Posterior cingulate gyrus (tissue), 11 donors: ENCODE results near the gene DOK7.
"Not testable (repeated sequence)": the region's sequence is repeated elsewhere in the genome, so short reads cannot be mapped to it uniquely, and the experiment has no call there.

Experiments used
- DNase-seq, 10 donors: peaks; one replicate each; pipeline versions ENCODE4 v3.0.0 to v3.0.0-alpha.2; 2020 to 2021; ENCODE audit warnings: mixed read lengths in 3 of 10
- intact Hi-C: fragments of 100-400 bp; cut with DNase I; formaldehyde crosslinking; loops from one replicate; pipeline ENCODE4 v1.15.1; 2023

The DOK7 gene

GRCh38 chr4:3525532-3526430, 62.7 kb downstream of the DOK7 start:
- peak in 3 of 10 donors; percentile 60 to 70 (median 61) for DNase-seq
- intact Hi-C loops: no loop called here

GRCh38 chr4:3526456-3526855, 63.4 kb downstream of the DOK7 start:
- intact Hi-C loops: no loop called here
- DNase-seq: peak in 3 of 10 donors; percentile 53 to 71 (median 63)

- intact Hi-C loops: no loop called here
- peak in 3 of 10 donors; percentile 28 to 79 (median 59) for DNase-seq
Measured at GRCh38 chr4:3527101-3527913, 64.2 kb downstream of the DOK7 start.

DNA sequence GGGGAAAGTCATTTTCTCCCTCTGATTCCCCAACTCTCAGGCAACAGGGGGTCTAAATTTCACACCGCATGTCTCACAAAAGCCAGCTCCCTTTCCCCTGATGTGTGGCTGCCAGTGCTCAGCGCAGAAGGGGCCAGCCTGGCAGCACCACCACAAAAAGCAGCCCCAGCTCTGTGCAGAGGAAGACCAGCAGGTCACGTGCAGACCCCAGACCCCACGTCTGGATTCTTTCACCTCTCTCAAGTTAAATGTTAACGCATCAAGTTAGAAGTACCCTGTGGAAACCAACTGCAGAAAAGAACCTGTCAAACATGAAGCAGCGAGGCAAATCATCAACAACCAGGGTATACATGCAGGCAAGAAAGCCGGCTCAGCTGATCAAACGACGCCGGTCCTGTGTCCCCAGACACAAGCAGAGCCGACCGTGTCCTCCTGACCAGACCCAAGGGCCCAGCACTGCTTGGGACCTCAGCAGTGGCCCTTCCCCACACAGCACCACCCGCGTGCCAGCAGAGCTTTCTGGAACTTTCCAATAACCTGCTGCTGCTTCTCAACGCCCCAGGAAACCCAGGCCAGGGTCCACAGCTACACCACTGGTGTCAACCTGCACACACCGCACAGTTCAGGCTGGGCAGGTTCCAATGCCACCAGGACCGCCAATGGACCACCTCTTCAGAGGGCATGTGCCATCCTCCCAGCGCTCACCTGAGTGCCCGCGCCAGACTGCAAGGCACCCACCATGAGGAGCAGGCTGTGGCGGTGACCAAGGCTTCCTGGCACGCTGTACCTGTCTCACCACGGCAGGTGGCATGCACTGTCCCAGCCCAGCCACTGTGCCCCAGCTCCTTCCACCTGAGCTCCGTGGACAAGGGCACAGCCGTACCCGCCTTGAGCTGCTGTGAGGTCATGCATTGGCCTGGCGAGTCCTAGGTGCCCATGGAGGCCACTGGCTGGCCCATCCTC, 65.1 kb downstream of the DOK7 start:
- DNase-seq: peak in 3 of 10 donors; percentile 52 to 74 (median 72)
- intact Hi-C loops: no loop called here

- intact Hi-C loops: no loop called here
- DNase-seq: peak in 3 of 10 donors; percentile 20 to 85 (median 83)
Measured at GRCh38 chr4:3529363-3529762, 66.3 kb downstream of the DOK7 start.

- DNase-seq: peak in 2 of 10 donors; percentile 33 to 79
- intact Hi-C loops: loop anchor here (10.0 kb wide), 1 partner anchor 425 kb away; no protein-coding TSS in a partner anchor
Measured at GRCh38 chr4:3530051-3530450, 66.9 kb downstream of the DOK7 start.

GRCh38 chr4:3530663-3531254, 67.7 kb downstream of the DOK7 start:
- peak in 6 of 10 donors; percentile 19 to 92 (median 60) for DNase-seq
- intact Hi-C loops: loop anchor here (10.0 kb wide), 1 partner anchor 424 kb away; no protein-coding TSS in a partner anchor

GRCh38 chr4:3531318-3531878, 68.3 kb downstream of the DOK7 start:
- DNase-seq: peak in 2 of 10 donors; percentile 15 to 80
- intact Hi-C loops: loop anchor here (10.0 kb wide), 1 partner anchor 423 kb away; no protein-coding TSS in a partner anchor

DNA sequence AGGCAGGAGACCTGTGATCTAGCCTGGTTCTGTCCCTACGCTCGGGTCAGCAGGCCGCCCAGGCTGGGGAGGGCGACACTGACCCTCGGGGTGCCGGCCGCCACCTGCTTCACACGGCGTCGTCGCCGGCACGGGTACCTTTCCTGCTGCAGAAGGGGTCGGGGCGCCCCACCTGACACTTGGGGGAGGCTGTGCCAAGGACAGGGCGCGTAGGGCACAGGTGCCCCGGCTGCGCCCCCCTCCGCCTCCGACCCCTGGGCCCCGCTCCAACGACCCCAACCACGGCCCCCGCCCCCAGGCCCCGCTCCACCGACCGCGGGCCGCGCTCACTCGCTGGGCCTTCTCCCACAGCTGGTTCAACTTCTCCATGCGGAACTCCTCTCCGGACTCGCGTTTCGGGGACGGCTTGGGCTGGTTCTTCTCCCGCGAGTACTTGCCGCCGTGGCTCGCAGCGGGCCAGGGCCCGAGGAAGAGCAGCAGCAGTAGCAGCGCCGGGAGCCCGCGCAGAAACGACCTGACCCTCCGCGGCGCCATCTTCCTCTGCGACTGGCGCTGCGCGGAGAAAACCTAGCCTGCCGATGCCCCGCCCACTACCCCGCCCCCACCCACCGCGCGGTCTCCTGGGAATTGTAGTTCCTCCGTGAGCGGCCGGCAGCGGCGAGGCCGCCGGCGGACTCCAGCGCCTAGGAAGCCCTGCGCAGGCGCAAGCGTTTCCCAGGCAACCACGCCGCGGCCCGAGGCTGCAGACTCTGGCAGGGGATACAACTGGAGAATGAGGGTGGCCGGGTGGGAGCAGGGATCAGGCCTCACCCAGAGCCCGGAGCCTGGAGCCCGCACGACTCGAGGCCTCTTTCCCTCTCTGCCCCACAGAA, 69.0 kb downstream of the DOK7 start, which contains the start of gene LRPAP1:
Gene LRPAP1, minus strand, starts transcription at position 544 of the 872 bp plus-strand sequence. Its CDS starts 10 bp downstream, at position 534.
- DNase-seq: peak; percentile 91 to 99 (median 95)
- intact Hi-C loops: loop anchor here (10.0 kb wide), 1 partner anchor 423 kb away; no protein-coding TSS in a partner anchor

DNA sequence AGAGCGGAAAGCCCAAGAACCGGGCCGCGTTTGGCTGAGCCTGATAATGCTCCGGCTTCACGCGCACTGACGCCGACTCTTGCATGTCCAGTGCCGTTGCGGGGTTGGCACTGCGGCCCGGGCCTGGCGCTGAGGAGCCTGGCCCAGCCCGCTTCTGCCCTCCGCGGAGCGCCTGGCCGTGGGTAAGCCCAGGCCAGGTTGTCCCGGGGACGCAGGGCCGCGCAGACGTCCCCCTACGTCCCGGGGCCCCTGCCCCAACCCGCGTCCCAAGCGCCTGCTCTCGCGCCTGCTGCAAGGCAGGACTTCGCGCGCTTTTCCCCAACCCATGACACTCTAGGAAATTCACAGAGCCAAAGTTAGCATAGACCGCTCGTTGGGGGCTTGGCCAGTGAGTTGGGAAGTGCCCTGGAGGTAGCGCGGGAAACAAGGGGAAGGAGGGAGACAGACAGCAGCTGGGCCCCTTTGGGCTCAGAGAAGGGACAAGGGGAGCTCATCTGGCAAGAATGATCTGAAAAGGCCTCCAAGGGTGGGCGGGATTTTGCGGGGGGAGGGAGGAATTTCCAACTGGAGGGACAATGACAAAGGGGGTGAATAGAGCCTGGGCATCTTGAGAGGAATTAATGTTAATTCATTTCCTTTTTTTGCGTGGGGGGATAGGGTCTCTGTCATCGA, 69.8 kb downstream of the DOK7 start:
- DNase-seq: no peak
- intact Hi-C loops: loop anchor here (10.0 kb wide), 1 partner anchor 422 kb away; no protein-coding TSS in a partner anchor

- intact Hi-C loops: loop anchor here (10.0 kb wide), 1 partner anchor 421 kb away; no protein-coding TSS in a partner anchor
- no peak for DNase-seq
Measured at GRCh38 chr4:3533423-3533820, 70.3 kb downstream of the DOK7 start.

- intact Hi-C loops: loop anchor here (10.0 kb wide), 1 partner anchor 419 kb away; no protein-coding TSS in a partner anchor
- peak in 2 of 10 donors; percentile 27 to 43 for DNase-seq
Measured at GRCh38 chr4:3535812-3536211, 72.7 kb downstream of the DOK7 start.

DNA sequence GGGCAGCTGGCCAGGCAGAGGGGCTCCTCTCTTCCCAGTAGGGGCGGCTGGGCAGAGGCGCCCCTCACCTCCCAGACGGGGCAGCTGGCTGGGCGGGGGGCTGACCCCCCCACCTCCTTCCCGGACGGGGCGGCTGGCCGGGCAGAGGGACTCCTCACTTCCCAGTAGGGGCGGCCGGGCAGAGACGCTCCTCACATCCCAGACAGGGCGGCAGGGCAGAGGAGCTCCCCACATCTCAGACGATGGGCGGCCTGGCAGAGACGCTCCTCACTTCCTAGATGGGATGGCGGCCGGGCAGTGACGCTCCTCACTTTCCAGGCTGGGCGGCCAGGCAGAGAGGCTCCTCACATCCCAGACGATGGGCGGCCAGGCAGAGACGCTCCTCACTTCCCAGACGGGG, 75.8 kb downstream of the DOK7 start:
- intact Hi-C loops: loop anchor here (10.0 kb wide), 1 partner anchor 416 kb away; no protein-coding TSS in a partner anchor
- DNase-seq: peak in 2 of 10 donors; percentile 40 to 52

DNA sequence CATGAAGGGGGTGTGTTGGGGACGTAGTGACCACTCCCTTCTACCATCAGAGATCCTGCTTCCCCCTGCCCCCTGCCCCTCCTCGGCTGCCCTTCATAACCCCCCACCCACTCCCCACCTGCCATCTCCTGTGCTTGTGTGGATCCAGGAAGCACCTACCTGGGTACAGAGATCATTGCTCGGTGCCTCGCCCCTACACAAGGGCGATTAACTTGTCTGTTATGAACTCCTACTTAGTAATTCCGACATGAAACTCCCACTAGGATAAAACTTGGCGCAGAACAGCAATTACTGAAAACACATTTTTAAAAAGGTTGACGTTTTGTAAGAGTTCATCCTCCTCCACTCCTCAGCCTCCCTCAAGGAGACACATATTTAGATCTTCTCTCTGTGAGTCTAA, 80.3 kb downstream of the DOK7 start:
- DNase-seq: peak in 1 of 10 donors; percentile 23
- intact Hi-C loops: not testable (repeated sequence)
